Activated T-helper 1 cell treated with Interleukin-2 at 50 U/mL for 16 hours (primary cell): ENCODE measurements around the gene CX3CL1.
"Not testable (repeated sequence)": the region's sequence is repeated elsewhere in the genome, so short reads cannot be mapped to it uniquely, and the experiment has no call there.

ENCODE experiments used
- DNase-seq: peaks from one replicate; pipeline ENCODE4 v3.0.0-alpha.2; 2020; ENCODE audit warnings: low read depth

The CX3CL1 gene

DNA sequence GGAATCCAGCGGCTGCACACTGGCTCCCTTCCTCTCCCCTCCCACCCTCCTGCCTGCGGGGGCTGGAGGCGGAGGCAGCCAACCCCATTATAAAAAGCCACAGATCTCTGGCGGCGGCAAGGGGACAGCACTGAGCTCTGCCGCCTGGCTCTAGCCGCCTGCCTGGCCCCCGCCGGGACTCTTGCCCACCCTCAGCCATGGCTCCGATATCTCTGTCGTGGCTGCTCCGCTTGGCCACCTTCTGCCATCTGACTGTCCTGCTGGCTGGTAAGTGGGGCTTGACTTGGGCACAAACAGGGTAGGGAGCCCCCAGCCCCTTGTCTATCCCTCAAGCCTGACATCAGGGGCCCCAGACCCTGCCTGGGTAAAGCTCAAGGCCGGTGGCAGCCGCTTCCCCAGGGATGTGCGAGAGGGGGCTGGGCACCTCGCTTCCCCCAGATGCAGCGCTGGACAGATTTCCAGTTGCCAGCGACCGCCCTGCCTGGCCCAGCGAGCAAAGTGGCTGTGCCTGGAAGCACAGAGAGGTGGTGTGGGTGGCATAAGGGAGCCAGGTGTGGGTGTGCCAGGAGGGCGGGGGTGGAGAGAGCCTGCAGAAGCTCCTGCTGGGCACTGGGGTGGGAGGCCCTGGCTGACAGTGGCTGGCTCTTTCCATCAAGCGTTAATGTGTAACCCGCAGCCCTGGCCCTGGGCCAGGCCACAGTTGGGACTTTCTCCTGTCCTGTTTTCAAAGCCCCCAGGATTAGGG, at the start of gene CX3CL1:
CX3CL1 (plus strand) TSS at position 119 of the 745 bp plus-strand sequence; CDS start at position 198, 79 bp downstream.
- DNase-seq: no peak

- DNase-seq: no peak
These were observed 47.5 kb upstream of the CX3CL1 start for GRCh38 chr16:57324749-57325148.

DNA sequence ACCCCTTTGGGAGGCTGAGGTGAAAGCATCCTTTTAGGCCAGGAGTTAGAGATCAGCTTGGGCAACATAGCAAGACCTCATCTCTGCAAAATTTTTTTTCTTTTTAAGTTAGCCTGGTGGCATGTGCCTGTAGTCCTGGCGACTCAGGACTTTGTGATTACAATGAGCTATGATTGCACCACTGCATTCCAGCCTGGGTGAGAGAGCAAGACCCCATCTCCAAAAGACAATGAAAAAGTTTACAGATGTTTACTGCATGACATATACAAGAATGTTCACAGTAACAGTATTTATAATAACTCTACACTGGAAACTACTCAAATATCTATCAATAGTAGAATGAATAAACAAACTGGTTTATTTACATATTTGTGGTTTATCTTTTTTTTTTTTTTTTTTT, 46.8 kb upstream of the CX3CL1 start:
- DNase-seq: no peak

DNA sequence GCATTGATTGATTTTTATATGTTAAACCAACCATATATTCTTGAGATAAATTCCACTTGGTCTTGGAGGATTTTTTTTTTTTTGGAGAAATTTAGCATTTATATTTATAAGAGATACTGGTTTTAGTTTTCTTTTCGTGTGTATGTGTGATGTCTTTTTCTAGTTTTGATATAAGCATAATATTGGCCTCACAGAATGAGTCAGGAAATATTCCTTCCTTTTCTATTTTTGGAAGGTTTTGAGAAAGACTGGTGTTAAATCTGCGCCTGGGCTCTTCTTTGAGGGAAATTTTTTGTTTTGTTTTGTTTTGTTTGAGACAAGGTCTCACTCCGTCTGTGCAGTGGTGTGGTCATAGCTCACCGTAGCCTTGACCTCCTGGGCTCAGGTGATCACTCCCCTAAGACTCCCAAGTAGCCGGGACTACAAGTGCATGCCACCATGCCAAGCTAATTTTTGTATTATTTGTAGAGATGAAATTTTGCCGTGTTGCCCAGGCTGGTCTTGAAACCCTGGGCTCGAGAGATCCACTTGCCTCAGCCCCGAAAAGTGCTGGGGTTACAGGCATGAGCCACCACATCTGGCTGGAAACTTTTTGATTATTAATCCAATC, 42.5 kb upstream of the CX3CL1 start:
- no peak for DNase-seq

DNA sequence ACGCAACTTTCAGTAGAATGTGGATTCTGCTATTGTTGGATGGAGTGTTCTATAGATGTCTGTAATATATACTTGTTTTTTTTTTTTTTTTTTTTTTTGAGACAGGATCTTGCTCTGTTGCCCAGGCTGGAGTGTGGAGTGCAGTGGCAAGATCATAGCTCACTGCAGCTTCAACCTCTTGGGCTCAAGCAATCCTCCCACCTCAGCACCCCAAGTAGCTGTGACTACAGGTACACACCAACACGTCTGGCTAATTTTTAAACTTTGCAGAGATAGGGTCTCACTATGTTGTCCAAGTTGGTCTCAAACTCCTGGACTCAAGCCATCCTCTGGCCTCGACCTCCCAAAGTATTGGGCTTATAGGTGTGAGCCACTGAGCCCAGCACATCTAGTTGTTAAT, 40.9 kb upstream of the CX3CL1 start:
- no peak for DNase-seq

DNA sequence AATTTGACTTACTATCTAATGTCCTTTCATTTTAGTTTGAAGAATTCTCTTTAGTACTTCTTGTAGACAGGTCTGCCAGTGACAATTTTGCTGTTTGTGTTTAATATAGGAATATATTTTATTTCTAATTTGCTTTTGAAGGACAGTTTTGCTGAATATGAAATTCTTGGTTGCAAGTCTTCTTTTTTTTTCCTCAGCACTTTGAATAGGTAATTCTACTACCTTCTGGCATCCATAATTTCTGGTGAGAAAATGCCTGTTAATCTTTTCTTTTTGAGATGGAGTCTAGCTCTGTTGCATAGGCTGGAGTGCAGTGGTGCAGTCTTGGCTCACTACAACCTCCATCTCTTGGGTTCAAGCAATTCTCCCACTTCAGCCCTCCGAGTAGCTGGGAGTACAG, 38.9 kb upstream of the CX3CL1 start:
- no peak for DNase-seq

DNA sequence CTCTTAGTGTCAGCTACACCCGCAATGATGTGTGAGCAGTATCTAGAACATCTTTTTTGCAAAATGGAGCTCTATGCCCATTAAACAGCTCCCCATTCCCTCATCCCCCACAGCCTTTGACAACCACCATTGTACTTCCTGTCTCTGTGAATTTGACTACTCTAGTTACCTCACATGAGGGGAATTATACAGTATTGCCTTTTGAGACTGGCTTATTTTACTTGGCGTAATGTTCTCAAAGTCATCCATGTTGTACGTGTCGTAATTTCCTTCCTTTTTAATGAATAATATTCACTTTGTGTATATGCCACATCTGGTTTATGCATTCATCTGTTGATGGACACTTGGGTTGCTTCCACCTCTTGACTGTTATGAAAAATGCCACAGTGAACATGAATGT, 36.9 kb upstream of the CX3CL1 start:
- no peak for DNase-seq

DNA sequence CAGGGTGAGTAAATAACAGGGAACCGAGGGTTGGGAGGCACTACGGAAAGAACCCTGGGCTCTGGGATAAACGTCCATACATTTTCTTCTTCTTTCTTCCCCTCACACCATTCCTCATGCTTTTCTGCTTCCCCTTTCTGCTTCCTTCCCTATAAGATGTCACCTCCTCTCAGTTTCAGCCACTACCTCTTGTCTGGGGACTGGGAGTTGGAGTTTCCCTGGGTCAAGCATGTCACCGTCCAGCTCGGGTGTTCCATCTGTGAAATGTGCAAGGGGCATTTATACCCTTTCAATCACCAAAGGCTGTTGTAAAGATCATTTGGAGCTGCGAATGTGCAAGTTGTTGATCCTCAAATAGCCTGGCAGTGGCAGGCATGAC, 31.2 kb upstream of the CX3CL1 start:
- DNase-seq: no peak

DNA sequence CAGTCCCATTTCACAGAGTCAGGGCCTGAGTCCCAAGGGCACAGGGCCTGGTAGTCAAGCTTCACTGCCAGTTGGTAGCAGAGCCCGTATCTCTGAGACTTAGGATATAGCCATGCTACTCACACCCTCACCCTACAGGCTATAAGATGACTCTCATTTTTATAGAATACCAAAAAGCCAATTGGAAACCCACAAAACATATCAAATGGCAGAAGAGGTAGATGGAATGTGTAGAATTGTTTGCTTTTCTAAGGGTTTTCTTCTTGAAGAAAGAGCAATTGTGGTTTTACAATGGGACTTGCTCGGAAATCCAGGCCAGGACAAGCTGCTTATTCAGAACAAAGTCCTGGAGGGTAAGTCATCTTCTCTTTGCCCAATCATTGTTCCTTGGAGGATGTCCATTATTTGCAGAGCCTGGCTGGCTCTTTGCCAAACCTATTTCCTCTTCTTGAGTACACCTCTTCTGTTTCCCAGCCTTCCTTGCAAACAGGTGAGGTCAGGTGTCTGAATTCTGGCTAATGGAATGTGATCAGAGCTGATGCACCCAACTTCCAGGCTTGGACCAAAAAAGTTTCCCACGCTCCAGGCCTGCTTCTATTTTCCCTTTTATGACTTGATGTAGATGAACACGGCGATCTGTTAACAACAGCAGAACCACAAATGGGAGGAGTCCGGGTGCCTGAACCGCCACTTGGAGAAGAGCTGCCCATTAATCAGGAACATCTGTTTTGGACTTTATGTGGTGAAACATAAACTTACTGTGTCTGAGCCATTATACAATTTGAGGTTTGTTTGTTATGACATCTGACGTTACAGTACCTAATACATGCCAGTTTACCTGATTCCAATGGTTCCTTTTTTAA, 30.6 kb upstream of the CX3CL1 start:
- DNase-seq: no peak

GRCh38 chr16:57342606-57343005, 29.7 kb upstream of the CX3CL1 start:
- DNase-seq: not testable (repeated sequence)

DNA sequence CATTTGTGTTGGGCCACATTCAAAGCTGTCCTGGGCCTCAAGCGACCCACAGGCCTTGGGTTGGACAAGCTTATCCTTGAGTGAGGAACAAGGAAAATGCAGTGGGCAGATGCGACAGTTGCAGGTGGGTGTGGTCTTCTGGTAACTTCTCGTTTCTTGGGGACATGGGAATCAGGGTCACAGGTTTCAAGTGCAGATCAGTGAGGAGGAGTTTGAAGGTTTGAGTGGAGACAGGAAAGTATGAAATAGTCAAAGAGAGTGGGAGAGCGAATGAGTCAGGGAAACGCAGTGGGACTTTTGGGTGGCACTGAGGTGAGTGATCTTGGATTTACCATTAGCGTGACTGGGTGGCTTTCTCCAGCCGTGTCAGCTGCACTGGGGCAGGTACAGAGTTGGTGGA, 29.1 kb upstream of the CX3CL1 start:
- DNase-seq: no peak

DNA sequence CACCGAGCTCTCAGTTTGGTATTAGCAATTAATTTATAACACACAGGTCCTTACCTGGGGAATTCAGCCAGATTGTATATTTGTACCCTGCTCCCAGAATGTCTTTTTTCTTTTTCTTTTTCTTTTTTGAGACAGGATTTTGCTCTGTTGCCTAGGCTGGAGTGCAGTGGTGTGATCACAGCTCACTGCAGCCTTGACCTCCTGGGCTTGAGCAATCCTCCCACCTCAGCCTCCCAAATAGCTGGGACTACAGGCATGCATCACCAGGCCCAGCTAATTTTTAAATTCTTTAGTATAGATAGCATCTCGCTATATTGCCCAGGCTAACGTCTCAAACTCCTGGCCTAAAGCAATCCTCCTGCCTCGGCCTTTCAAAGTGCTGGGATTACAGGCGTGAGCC, 28.2 kb upstream of the CX3CL1 start:
- not testable (repeated sequence) for DNase-seq

GRCh38 chr16:57345021-57345420, 27.3 kb upstream of the CX3CL1 start:
- no peak for DNase-seq

GRCh38 chr16:57345666-57346204, 26.6 kb upstream of the CX3CL1 start:
- no peak for DNase-seq

- no peak for DNase-seq
These were observed 24.4 kb upstream of the CX3CL1 start for GRCh38 chr16:57347858-57348257.

DNA sequence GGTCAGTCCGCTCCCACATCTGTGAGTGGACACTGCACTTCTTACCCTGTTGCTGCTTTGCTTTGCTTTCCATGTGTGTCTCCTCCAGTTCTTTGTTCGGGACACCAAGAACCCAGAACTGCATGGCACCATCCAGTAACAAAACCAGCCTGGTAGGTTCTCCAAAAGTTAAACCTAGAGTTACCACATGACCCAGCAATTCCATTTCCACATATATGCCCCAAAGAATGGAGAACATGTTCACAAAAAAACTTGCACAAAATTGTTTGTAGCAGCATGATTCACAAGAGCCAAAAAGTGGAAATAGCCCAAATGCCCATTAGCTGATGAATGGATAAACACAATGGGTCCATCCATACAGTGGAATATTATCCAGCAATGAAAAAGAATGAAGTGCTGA, 24.0 kb upstream of the CX3CL1 start:
- DNase-seq: no peak

DNA sequence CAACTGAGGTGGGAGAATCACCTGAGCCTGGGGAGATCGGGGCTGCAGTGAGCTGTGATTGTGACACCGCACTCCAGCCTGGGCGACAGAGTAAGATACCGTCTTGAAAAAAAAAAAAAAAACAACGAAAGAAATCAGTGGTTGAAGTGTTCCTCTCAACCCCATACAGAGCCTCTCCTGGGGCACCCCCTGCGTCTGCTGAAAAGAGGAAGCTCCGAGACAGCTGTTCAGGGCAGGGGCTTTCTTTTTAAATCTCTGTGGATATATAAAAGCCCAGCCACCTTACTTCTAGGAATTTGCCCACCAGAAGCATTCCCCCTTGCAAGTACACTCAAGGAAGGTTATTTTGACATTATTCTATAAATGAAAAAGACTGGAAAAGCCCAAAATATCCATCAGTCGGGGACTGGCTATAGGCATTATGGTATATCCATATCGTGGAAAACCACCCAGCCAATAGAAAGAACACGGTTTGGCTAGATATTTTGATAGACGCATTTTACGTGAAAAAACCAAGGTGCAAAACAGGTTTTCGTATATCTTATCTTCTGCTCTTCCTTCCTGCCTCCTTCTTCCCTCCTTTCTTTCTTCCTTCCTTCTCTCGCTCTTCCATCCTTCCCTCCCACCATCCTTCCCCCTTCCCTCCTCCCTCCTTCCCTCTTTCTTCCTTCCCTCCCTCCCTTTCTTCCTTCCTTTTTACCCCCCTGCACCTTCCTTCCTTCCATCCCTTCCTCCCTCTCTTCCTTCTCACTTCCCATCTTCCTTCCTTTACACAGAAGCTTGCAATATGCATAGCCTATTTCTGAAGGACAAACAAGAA, 22.9 kb upstream of the CX3CL1 start:
- no peak for DNase-seq

GRCh38 chr16:57352636-57353047, 19.6 kb upstream of the CX3CL1 start:
- DNase-seq: no peak

DNA sequence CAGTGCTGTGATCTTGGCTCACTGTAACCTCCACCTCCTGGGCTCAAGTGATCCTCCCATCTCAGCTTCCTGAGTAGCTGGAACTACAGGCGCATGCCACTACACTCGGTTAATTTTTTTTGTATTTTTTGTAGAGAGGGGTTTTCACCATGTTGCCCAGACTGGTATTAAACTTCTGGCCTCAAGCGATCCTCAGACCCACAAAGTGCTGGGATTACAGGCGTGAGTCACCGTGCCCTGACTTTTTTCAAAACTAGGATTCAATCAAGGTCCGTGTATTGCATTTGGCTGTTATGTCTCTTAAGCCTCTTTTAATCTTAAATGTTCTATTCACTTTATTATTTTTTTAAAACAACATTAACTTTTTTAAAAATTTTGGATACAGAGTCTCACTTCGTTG, 18.0 kb upstream of the CX3CL1 start:
- DNase-seq: no peak

- DNase-seq: no peak
These were observed 16.3 kb upstream of the CX3CL1 start for GRCh38 chr16:57355898-57356414.

GRCh38 chr16:57356547-57356946, 15.7 kb upstream of the CX3CL1 start:
- no peak for DNase-seq
